GM12878 (cell line): ENCODE results near the gene KRT82. TPM values are rescaled to one million over a fixed set of nuclear protein-coding genes. Genes with fewer than 3 reads are reported as not detected.

Source experiments
- ATAC-seq: fragments of 200-7000 bp; cut with Tn5 transposase; 3 replicates; pipeline ENCODE4 v1.9.1; 2020; ENCODE audit warnings: mild to moderate bottlenecking, moderate library complexity
- BruUV-seq: library from RNA; stranded (reverse); fragments of 400-500 nt; replicated peaks from 2 replicates; lab custom pipeline; 2021; lab: Mats Ljungman, UMichigan
- CTCF ChIA-PET: fragments of 300-600 bp; sonication (Branson Sonifier 250); formaldehyde crosslinking; extraction: SDS; loops from one replicate; lab custom pipeline; 2021; ENCODE audit warnings: inconsistent platforms; lab: Yijun Ruan, JAX
- POLR2A ChIA-PET: fragments of 350-600 bp; formaldehyde crosslinking; extraction: SDS; loops from one replicate; lab custom pipeline; 2021; ENCODE audit warnings: inconsistent platforms; lab: Charles Lee
- RAD21 ChIA-PET: fragments of 300-600 bp; sonication (Branson Sonifier 250); formaldehyde crosslinking; loops from one replicate; lab custom pipeline; 2023; ENCODE audit warnings: antibody characterized with exemption; ENCODE audit not compliant: unreplicated experiment; lab: Charles Lee
- SMC1A ChIA-PET: fragments of 300-600 bp; sonication (Branson Sonifier 250); formaldehyde crosslinking; loops from one replicate; lab custom pipeline; 2023; ENCODE audit not compliant: unreplicated experiment, uncharacterized antibody; lab: Charles Lee
- DNase-seq: peaks from one replicate; pipeline ENCODE4 v3.0.0-alpha.2; 2011; ENCODE audit warnings: low read depth, low spot score
- FAIRE-seq: peaks from 3 replicates; lab custom pipeline; 2011; peaks lifted over from hg19 to GRCh38; lab: Jason Lieb, UNC
- H2AFZ ChIP-seq: 2 replicates; pipeline ENCODE4 v1.6.0; 2011; ENCODE audit warnings: low read depth, low read length, control low read depth; ENCODE audit not compliant: control insufficient read depth
- H3K27ac ChIP-seq: 2 replicates; pipeline ENCODE4 v1.5.1; 2011; ENCODE audit warnings: control low read depth; ENCODE audit not compliant: control insufficient read depth, insufficient read depth
- H3K27me3 ChIP-seq, 2 experiments: replicated peaks in 1 of 2; 2 replicates each; pipeline versions ENCODE4 v1.6.0 to v1.6.1; 2011; ENCODE audit warnings: low read length in 1 of 2; ENCODE audit not compliant: control insufficient read depth in 2 of 2, insufficient read depth in 2 of 2
- H3K36me3 ChIP-seq, 2 experiments: 2 replicates each; pipeline ENCODE4 v1.5.1; 2011; ENCODE audit warnings: low read length in 1 of 2; ENCODE audit not compliant: control insufficient read depth in 2 of 2, insufficient read depth in 2 of 2
- H3K4me1 ChIP-seq: 2 replicates; pipeline ENCODE4 v1.6.1; 2011; ENCODE audit warnings: mild to moderate bottlenecking, low read length, moderate library complexity, mixed read lengths; ENCODE audit not compliant: control insufficient read depth, insufficient read depth
- H3K4me2 ChIP-seq: 2 replicates; pipeline ENCODE4 v1.6.0; 2011; ENCODE audit warnings: control low read depth; ENCODE audit not compliant: control insufficient read depth, insufficient read depth
- H3K4me3 ChIP-seq: fragments of 200-600 bp; sonication (generic); 2 replicates; pipeline ENCODE4 v1.5.1; 2016
- H3K79me2 ChIP-seq: 2 replicates; pipeline ENCODE4 v1.6.0; 2011; ENCODE audit warnings: low read length; ENCODE audit not compliant: control insufficient read depth, insufficient read depth
- H3K9ac ChIP-seq: 2 replicates; pipeline ENCODE4 v1.8.0; 2011; ENCODE audit warnings: low read length, control low read depth, mixed read lengths; ENCODE audit not compliant: control insufficient read depth, insufficient read depth
- H3K9me3 ChIP-seq: replicated peaks from 3 replicates; pipeline ENCODE4 v1.5.1; 2011; ENCODE audit warnings: mild to moderate bottlenecking, low read length; ENCODE audit not compliant: control insufficient read depth, insufficient read depth
- H4K20me1 ChIP-seq: 2 replicates; pipeline ENCODE4 v1.6.0; 2011; ENCODE audit not compliant: control insufficient read depth, insufficient read depth
- E2F4 ChIP-seq: IDR thresholded peaks from 2 replicates; pipeline ENCODE4 v1.6.1; 2012; ENCODE audit warnings: low read depth, low read length, improper control_type of control experiment
- HCFC1 ChIP-seq: fragments of 150-350 bp; IDR thresholded peaks from 2 replicates; pipeline ENCODE4 v1.6.1; 2014; ENCODE audit warnings: low read length
- IKZF2 ChIP-seq, 2 experiments: fragments of 450-650 bp; IDR thresholded peaks; 2 replicates each; pipeline ENCODE4 v1.6.1; 2017; ENCODE audit warnings: mild to moderate bottlenecking in 2 of 2, moderate library complexity in 2 of 2
- PAX5 ChIP-seq: IDR thresholded peaks from 2 replicates; pipeline ENCODE4 v1.6.1; 2011; ENCODE audit warnings: low read depth, low read length, borderline replicate concordance
- RAD51 ChIP-seq: fragments of 450-650 bp; IDR thresholded peaks from 2 replicates; pipeline ENCODE4 v1.6.1; 2016; ENCODE audit warnings: moderate library complexity, mild to moderate bottlenecking, inconsistent platforms
- SMAD1 ChIP-seq: fragments of 450-650 bp; IDR thresholded peaks from 2 replicates; pipeline ENCODE4 v1.6.1; 2018; ENCODE audit warnings: mild to moderate bottlenecking, low read depth; ENCODE audit not compliant: partially characterized antibody
- SREBF1 ChIP-seq: IDR thresholded peaks from 2 replicates; pipeline ENCODE4 v1.6.1; 2012; ENCODE audit warnings: mild to moderate bottlenecking, low read length
- TCF3 ChIP-seq: IDR thresholded peaks from 2 replicates; pipeline ENCODE4 v1.6.1; 2012; ENCODE audit warnings: low read depth, mild to moderate bottlenecking, low read length, borderline replicate concordance; ENCODE audit not compliant: insufficient read depth
- ZBTB4 ChIP-seq: fragments of 450-650 bp; formaldehyde crosslinking; IDR thresholded peaks from 2 replicates; pipeline ENCODE4 v1.4.0; 2022; ENCODE audit warnings: mild to moderate bottlenecking, moderate library complexity
- ZNF622 ChIP-seq: fragments of 450-650 bp; IDR thresholded peaks from 2 replicates; pipeline ENCODE4 v1.6.1; 2017; ENCODE audit warnings: mild to moderate bottlenecking, inconsistent platforms
- WGBS: methylation state at CpG from one replicate; pipeline ENCODE4 v1.1.6; 2016; ENCODE audit warnings: low lambda C conversion rate; ENCODE audit not compliant: insufficient replicate concordance, insufficient coverage; ENCODE audit errors: missing lambda C conversion rate; 5-methylcytosine and 5-hydroxymethylcytosine counted together
- in situ Hi-C: fragments of 300-500 bp; cut with MboI; formaldehyde crosslinking; loops from 9 replicates; pipeline ENCODE4 v1.14.3; 2018; ENCODE audit warnings: mixed read lengths
- intact Hi-C: fragments of 100-400 bp; cut with micrococcal nuclease; formaldehyde crosslinking; loops from one replicate; pipeline ENCODE4 v1.14.2; 2022; ENCODE audit not compliant: unreplicated experiment
- polyA plus RNA-seq, 11 experiments: library from polyadenylated mRNA; depleted of rRNA in 4 of 11; unstranded in 6 of 11; stranded (reverse) in 5 of 11; fragments of >200 nt; fragmentation: Nextera tagmentation in 4 of 11; fragmentation: Illumina TruSeq in 1 of 11; extraction: Ambion mirVana in 4 of 11; extraction: Trizol in 1 of 11; gene quantifications; 1 replicate in 1 of 11; 2 replicates in 10 of 11; pipeline versions ENCODE4 v1.2.1 to v1.2.3, GENCODE V29; 2011 to 2016; ENCODE audit warnings: inconsistent platforms in 2 of 11, missing spikeins in 2 of 11, low read depth in 1 of 11
- total RNA-seq, 4 experiments: library from RNA; depleted of rRNA in 3 of 4; stranded (reverse); fragments of >200 nt in 3 of 4; fragmentation: Illumina TruSeq in 1 of 4; extraction: Trizol in 1 of 4; gene quantifications; 2 replicates each; pipeline versions ENCODE4 v1.2.1 to v1.2.3, GENCODE V29; 2013 to 2021

The KRT82 gene
- total and polyA plus RNA-seq, 10 of the 15 experiments (the other 5 are each of a cell fraction or from before 2014, with no cell fraction given), result not detected

- Histone ChIP-seq H3K27ac (no peak overlapping the region), H2AFZ (no peak overlapping the region), H4K20me1 (no peaks in the 10 kb centered on the region), H3K9me3 (no peaks in the 10 kb centered on the region), H3K27me3 (peaks cover 4 to 11% of the 10 kb centered on the region in 2 experiments), H3K9ac (no peak overlapping the region), H3K4me3 (no peak overlapping the region), H3K4me2 (no peak overlapping the region), H3K79me2 (no peaks in the 10 kb centered on the region), H3K36me3 (no peaks in the 10 kb centered on the region), H3K4me1 (no peaks in the 10 kb centered on the region)
- RAD21 ChIA-PET, result no interaction called here
- WGBS, result 51% methylated on average over 6 of the region's 6 CpGs
- intact Hi-C loops, result no loop called here
- no peak for DNase-seq
- BruUV-seq, result no TSS peak
- no peak for TF ChIP-seq SREBF1
- no peak for TF ChIP-seq HCFC1
- TF ChIP-seq SMAD1, result no peak
- no peak for TF ChIP-seq ZBTB4 (CRISPR knock-in tag)
- TF ChIP-seq PAX5, result no peak
- no peak for TF ChIP-seq RAD51
- no peak for TF ChIP-seq IKZF2 (IDR thresholded peaks at IDR 0.05)
- TF ChIP-seq TCF3, result no peak
- TF ChIP-seq E2F4, result no peak
- no peak for TF ChIP-seq ZNF622
- POLR2A ChIA-PET, result no interaction called here
- in situ Hi-C loops, result no loop called here
- CTCF ChIA-PET, result interaction anchor here (0.6 kb wide), 1 partner anchor 1888 kb away, joined by 3 read pairs; no protein-coding TSS in a partner anchor
- SMC1A ChIA-PET, result interaction anchor here (1.6 kb wide), 1 partner anchor 16 kb away, joined by 3 read pairs; no protein-coding TSS in a partner anchor
- no peak for ATAC-seq
- no peak for FAIRE-seq
These were observed 40.4 kb upstream of the KRT82 start for GRCh38 chr12:52446367-52447045.
